Lower leg skin (tissue), 4 donors: ENCODE measurements around the gene HIC1. TPM values are rescaled to one million over a fixed set of nuclear protein-coding genes. Genes with fewer than 3 reads are reported as not detected.

Experiments
- DNase-seq, 2 donors: peaks; one replicate each; pipeline ENCODE4 v3.0.0-alpha.2; 2019; ENCODE audit warnings: low spot score in 2 of 2
- H3K4me3 ChIP-seq: fragments of 200-600 bp; sonication (generic); 2 replicates; pipeline ENCODE4 v1.5.1; 2017; ENCODE audit warnings: mild to moderate bottlenecking, low read depth; ENCODE audit not compliant: poor library complexity, severe bottlenecking
- CTCF ChIP-seq, 3 donors: fragments of 450-650 bp; IDR thresholded peaks; one replicate each; pipeline ENCODE4 v1.5.1; 2016; ENCODE audit warnings: antibody characterized with exemption in 3 of 3, mild to moderate bottlenecking in 3 of 3, moderate library complexity in 2 of 3
- POLR2A ChIP-seq, 2 donors: fragments of 450-650 bp; IDR thresholded peaks; one replicate each; pipeline ENCODE4 v1.6.1; 2016 to 2017; ENCODE audit warnings: antibody characterized with exemption in 2 of 2, mild to moderate bottlenecking in 1 of 2, moderate library complexity in 1 of 2
- WGBS, 2 donors: methylation state at CpG; one replicate each; pipeline ENCODE4 v1.1.5; 2018; 5-methylcytosine and 5-hydroxymethylcytosine counted together
- intact Hi-C: fragments of 100-400 bp; cut with DNase I; formaldehyde crosslinking; loops from one replicate; pipeline ENCODE4 v1.15.0; 2023; ENCODE audit warnings: low total_unique reads
- total RNA-seq, 4 donors: library from RNA; depleted of rRNA; stranded (reverse); fragments of >200 nt; gene quantifications; one replicate each; pipeline ENCODE4 v1.1.0, GENCODE V29; 2016

Gene HIC1
- total RNA-seq, 4 donors from 2014 or later, result 2.4 to 14.2 (median 5.3) TPM

DNA sequence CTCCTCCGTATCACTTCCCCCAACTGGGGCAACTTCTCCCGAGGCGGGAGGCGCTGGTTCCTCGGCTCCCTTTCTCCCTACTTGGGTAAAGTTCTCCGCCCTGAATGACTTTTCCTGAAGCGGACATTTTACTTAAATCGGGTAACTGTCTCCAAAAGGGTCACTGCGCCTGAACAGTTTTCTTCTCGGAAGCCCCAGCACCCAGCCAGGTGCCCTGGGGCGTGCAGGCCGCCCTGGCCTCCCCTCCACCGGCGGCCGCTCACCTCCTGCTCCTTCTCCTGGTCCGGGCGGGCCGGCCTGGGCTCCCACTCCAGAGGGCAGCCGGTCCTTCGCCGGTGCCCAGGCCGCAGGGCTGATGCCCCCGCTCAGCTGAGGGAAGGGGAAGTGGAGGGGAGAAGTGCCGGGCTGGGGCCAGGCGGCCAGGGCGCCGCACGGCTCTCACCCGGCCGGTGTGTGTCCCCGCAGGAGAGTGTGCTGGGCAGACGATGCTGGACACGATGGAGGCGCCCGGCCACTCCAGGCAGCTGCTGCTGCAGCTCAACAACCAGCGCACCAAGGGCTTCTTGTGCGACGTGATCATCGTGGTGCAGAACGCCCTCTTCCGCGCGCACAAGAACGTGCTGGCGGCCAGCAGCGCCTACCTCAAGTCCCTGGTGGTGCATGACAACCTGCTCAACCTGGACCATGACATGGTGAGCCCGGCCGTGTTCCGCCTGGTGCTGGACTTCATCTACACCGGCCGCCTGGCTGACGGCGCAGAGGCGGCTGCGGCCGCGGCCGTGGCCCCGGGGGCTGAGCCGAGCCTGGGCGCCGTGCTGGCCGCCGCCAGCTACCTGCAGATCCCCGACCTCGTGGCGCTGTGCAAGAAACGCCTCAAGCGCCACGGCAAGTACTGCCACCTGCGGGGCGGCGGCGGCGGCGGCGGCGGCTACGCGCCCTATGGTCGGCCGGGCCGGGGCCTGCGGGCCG lies 1.6 kb downstream of the HIC1 start:
- intact Hi-C loops, result no loop called here
- WGBS, 2 donors, result 45 to 50% methylated on average over 41 to 58 of the region's 85 CpGs
- H3K4me3 ChIP-seq, result peak overlapping the region; percentile 17
- TF ChIP-seq CTCF (IDR thresholded peaks at IDR 0.05) (no peak), POLR2A (IDR thresholded peaks at IDR 0.05) (no peak)
- no peak for DNase-seq

DNA sequence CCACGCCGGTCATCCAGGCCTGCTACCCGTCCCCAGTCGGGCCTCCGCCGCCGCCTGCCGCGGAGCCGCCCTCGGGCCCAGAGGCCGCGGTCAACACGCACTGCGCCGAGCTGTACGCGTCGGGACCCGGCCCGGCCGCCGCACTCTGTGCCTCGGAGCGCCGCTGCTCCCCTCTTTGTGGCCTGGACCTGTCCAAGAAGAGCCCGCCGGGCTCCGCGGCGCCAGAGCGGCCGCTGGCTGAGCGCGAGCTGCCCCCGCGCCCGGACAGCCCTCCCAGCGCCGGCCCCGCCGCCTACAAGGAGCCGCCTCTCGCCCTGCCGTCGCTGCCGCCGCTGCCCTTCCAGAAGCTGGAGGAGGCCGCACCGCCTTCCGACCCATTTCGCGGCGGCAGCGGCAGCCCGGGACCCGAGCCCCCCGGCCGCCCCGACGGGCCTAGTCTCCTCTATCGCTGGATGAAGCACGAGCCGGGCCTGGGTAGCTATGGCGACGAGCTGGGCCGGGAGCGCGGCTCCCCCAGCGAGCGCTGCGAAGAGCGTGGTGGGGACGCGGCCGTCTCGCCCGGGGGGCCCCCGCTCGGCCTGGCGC lies 2.4 kb downstream of the HIC1 start:
- TF ChIP-seq CTCF (IDR thresholded peaks at IDR 0.05) (no peak), POLR2A (IDR thresholded peaks at IDR 0.05) (no peak)
- H3K4me3 ChIP-seq, result no peak overlapping the region
- intact Hi-C loops, result no loop called here
- WGBS, 2 donors, result 51 to 66% methylated on average over 43 to 76 of the region's 81 CpGs
- peak in 1 of 2 donors; percentile 82 for DNase-seq

DNA sequence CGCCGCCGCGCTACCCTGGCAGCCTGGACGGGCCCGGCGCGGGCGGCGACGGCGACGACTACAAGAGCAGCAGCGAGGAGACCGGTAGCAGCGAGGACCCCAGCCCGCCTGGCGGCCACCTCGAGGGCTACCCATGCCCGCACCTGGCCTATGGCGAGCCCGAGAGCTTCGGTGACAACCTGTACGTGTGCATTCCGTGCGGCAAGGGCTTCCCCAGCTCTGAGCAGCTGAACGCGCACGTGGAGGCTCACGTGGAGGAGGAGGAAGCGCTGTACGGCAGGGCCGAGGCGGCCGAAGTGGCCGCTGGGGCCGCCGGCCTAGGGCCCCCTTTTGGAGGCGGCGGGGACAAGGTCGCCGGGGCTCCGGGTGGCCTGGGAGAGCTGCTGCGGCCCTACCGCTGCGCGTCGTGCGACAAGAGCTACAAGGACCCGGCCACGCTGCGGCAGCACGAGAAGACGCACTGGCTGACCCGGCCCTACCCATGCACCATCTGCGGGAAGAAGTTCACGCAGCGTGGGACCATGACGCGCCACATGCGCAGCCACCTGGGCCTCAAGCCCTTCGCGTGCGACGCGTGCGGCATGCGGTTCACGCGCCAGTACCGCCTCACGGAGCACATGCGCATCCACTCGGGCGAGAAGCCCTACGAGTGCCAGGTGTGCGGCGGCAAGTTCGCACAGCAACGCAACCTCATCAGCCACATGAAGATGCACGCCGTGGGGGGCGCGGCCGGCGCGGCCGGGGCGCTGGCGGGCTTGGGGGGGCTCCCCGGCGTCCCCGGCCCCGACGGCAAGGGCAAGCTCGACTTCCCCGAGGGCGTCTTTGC lies 3.1 kb downstream of the HIC1 start:
- intact Hi-C loops, result no loop called here
- 67 to 69% methylated on average over 47 to 85 of the region's 98 CpGs for WGBS, 2 donors
- no peak for TF ChIP-seq POLR2A (IDR thresholded peaks at IDR 0.05)
- TF ChIP-seq CTCF (IDR thresholded peaks at IDR 0.05), result no peak
- H3K4me3 ChIP-seq, result no peak overlapping the region
- DNase-seq, result no peak

GRCh38 chr17:2058586-2059546 lies 4.0 kb downstream of the HIC1 start:
- WGBS, 2 donors, result 33 to 52% methylated on average over 41 to 64 of the region's 78 CpGs
- DNase-seq, result peak in 1 of 2 donors; percentile 93
- intact Hi-C loops, result no loop called here
- TF ChIP-seq CTCF (IDR thresholded peaks at IDR 0.05) (no peak), POLR2A (IDR thresholded peaks at IDR 0.05) (no peak)
- H3K4me3 ChIP-seq, result no peak overlapping the region
